Testis (tissue), 3 donors: ENCODE data around the gene UBR3. TPM values are rescaled to one million over a fixed set of nuclear protein-coding genes. Genes with fewer than 3 reads are reported as not detected.

Source experiments
- DNase-seq: peaks from one replicate; pipeline ENCODE4 v3.0.0-alpha.2; 2019
- H3K27ac ChIP-seq, 2 donors: fragments of 200-600 bp; sonication (generic); one replicate each; pipeline ENCODE4 v1.5.1; 2019
- H3K27me3 ChIP-seq: fragments of 200-600 bp; sonication (generic); one replicate; pipeline ENCODE4 v1.5.1; 2019
- H3K36me3 ChIP-seq: fragments of 200-600 bp; sonication (generic); one replicate; pipeline ENCODE4 v1.5.1; 2017; ENCODE audit warnings: low read depth; ENCODE audit errors: missing control alignments
- H3K4me1 ChIP-seq: fragments of 200-600 bp; sonication (generic); one replicate; pipeline ENCODE4 v1.5.1; 2019
- H3K4me3 ChIP-seq, 2 donors: fragments of 200-600 bp; sonication (generic); one replicate each; pipeline ENCODE4 v1.5.1; 2017 to 2019
- H3K9me3 ChIP-seq: fragments of 200-600 bp; sonication (generic); one replicate; pipeline ENCODE4 v1.5.1; 2017
- CTCF ChIP-seq, 3 experiments: fragments of 450-650 bp in 2 of 3; fragments of 200-600 bp in 1 of 3; sonication (generic) in 1 of 3; IDR thresholded peaks; one replicate each; pipeline ENCODE4 v1.5.1; 2016 to 2019; ENCODE audit warnings: antibody characterized with exemption in 3 of 3, mild to moderate bottlenecking in 2 of 3, moderate library complexity in 1 of 3
- POLR2A ChIP-seq: fragments of 450-650 bp; IDR thresholded peaks from one replicate; pipeline ENCODE4 v1.6.1; 2017; ENCODE audit warnings: antibody characterized with exemption, mild to moderate bottlenecking, moderate library complexity
- WGBS, 2 donors: methylation state at CpG; one replicate each; pipeline ENCODE4 v1.1.5; 2018; 5-methylcytosine and 5-hydroxymethylcytosine counted together
- intact Hi-C: fragments of 100-400 bp; cut with DNase I; formaldehyde crosslinking; loops from one replicate; pipeline ENCODE4 v1.15.1; 2023; ENCODE audit warnings: low total_unique reads
- polyA plus RNA-seq: library from polyadenylated mRNA; stranded (reverse); fragments of 350-450 nt; fragmentation: Illumina TruSeq; extraction: RNeasy Lipid Tissue Mini Kit (QIAGEN cat#74804); gene quantifications from one replicate; pipeline ENCODE4 v1.2.3, GENCODE V29; 2014; ENCODE audit warnings: low read depth, low replicate concordance; ENCODE audit not compliant: insufficient read depth
- total RNA-seq, 2 donors: library from RNA; depleted of rRNA; stranded (reverse); fragments of >200 nt; gene quantifications; one replicate each; pipeline ENCODE4 v1.2.3, GENCODE V29; 2016

UBR3 gene
- total and polyA plus RNA-seq, 3 donors from 2014 or later, result 24.3 to 132 (median 122) TPM

- WGBS, 2 donors, result 74 to 84% methylated on average over 2 of the region's 2 CpGs
- intact Hi-C loops, result no loop called here
These were observed 260.1 kb downstream of the UBR3 start for GRCh38 chr2:170087413-170087793.

DNA sequence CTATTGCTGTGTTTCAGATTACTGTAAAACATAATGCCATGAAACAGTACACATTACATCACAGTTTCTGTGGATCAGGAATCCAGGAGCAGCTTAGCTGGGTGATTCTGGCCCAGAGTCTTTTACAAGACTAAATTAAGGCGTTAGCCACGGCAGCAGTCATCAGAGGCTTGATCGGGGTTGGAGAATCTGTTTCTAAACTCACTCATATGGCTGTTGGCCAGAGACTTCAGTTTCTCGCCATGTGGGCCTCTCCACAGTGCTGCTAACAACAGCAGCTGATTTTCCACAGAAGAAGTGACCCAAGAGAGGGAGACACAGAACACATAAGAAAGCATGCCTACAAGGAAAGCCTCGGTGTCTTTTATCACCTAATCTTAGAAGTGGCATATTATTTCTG lies 261.5 kb downstream of the UBR3 start:
- DNase-seq, result no peak
- H3K4me1 ChIP-seq, result peaks cover 11% of the 10 kb centered on the region
- intact Hi-C loops, result no loop called here
- H3K27ac ChIP-seq, result no peak overlapping the region
- no peak overlapping the region for H3K4me3 ChIP-seq
- no peak for TF ChIP-seq CTCF (IDR thresholded peaks at IDR 0.05)
- TF ChIP-seq POLR2A, result no peak
- H3K36me3 ChIP-seq, result no peaks in the 10 kb centered on the region
- WGBS, 2 donors, result 40 to 44% methylated on average over 5 of the region's 5 CpGs
- no peaks in the 10 kb centered on the region for H3K27me3 ChIP-seq
- H3K9me3 ChIP-seq, result no peaks in the 10 kb centered on the region

More at GRCh38 chr2:170087413-170087793, 260.1 kb downstream of the UBR3 start:
- Histone ChIP-seq H3K4me1 (peaks cover 11% of the 10 kb centered on the region), H3K27ac (no peak overlapping the region), H3K27me3 (no peaks in the 10 kb centered on the region), H3K9me3 (no peaks in the 10 kb centered on the region), H3K4me3 (no peak overlapping the region), H3K36me3 (no peaks in the 10 kb centered on the region)
- no peak for DNase-seq
- TF ChIP-seq CTCF (IDR thresholded peaks at IDR 0.05) (no peak), POLR2A (no peak)

DNA sequence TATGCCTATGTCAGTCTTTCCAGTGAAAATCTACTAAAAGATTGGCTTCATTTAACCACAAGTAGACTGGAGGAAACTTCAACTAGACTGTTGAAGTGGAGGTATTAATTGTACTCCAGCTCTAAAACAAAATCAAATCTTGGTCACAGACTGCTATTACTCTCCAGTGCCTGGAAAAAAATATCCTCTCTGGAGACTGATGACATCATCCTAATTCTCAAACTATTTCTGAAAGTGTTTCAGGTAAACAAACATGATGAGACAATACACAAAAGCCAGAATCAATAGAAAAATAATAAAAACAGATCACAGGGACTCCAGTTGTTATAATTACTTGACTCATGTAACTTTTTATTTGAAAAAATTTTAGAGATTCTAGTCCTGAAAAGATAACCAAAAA lies 263.0 kb downstream of the UBR3 start:
- no peaks in the 10 kb centered on the region for H3K36me3 ChIP-seq
- H3K9me3 ChIP-seq, result no peaks in the 10 kb centered on the region

DNA sequence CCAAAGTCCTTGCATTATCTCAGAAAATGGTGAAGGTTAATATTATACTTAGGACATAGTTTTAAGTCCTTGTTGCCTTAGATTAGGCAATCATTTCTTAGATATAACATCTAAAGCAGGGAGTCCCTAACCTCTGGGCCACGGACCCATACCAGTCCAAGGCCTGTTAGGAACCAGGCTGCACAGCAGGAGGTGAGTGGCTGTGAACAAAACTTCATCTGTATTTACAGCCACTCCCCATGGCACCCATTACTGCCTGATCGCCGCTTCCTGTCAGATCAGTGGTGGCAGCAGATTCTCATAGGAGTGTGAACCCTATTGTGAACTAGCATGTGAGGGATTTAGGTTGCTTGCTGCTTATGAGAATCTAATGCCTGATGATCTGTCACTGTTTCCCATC lies 264.2 kb downstream of the UBR3 start:
- no peaks in the 10 kb centered on the region for H3K27me3 ChIP-seq
- intact Hi-C loops, result no loop called here
- H3K9me3 ChIP-seq, result no peaks in the 10 kb centered on the region
- TF ChIP-seq CTCF (IDR thresholded peaks at IDR 0.05), result no peak
- no peak for TF ChIP-seq POLR2A
- peaks cover 11% of the 10 kb centered on the region for H3K4me1 ChIP-seq
- 91 to 97% methylated on average over 3 of the region's 3 CpGs for WGBS, 2 donors
- no peak overlapping the region for H3K27ac ChIP-seq
- DNase-seq, result no peak
- no peaks in the 10 kb centered on the region for H3K36me3 ChIP-seq
- H3K4me3 ChIP-seq, result no peak overlapping the region

More for the DNA sequence above, 263.0 kb downstream of the UBR3 start:
- DNase-seq, result no peak
- no peaks in the 10 kb centered on the region for H3K27me3 ChIP-seq
- H3K4me3 ChIP-seq, result no peak overlapping the region
- TF ChIP-seq CTCF (IDR thresholded peaks at IDR 0.05) (no peak), POLR2A (no peak)
- intact Hi-C loops, result no loop called here
- no peak overlapping the region for H3K27ac ChIP-seq
- peaks cover 11% of the 10 kb centered on the region for H3K4me1 ChIP-seq

DNA sequence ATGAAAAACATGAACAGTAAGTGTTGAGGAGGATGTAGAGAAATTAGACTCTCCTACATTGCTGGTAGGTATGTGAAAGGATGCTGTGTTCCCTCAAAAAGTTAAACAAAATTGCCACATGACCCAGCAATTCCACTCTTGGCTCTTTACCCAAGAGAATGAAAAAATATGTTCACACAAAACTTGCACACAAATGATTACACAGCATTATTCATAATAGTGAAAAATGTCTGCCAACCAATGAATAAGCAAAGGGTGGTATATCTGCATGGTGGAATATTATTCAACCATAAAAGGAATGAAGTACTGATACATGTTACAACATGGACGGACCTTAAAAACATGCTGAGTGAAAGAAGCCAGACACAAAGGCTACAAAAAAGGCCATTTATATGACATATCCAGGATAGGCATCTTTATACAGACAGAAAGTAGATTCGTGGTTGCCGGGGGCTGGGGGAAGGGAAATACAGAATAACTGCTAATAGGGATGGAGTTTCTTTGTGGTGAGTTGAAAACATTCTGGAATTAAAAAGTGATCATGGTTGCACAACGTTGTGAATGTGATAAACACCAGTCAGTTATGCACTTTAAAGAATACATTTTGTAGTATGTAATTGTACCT lies 265.3 kb downstream of the UBR3 start:
- intact Hi-C loops, result no loop called here
- H3K36me3 ChIP-seq, result no peaks in the 10 kb centered on the region
- WGBS, 2 donors, result 74 to 87% methylated on average over 4 of the region's 4 CpGs
- no peaks in the 10 kb centered on the region for H3K9me3 ChIP-seq
- H3K4me3 ChIP-seq, result no peak overlapping the region
- TF ChIP-seq POLR2A, result no peak
- no peak for DNase-seq
- H3K4me1 ChIP-seq, result peaks cover 11% of the 10 kb centered on the region
- no peaks in the 10 kb centered on the region for H3K27me3 ChIP-seq
- H3K27ac ChIP-seq, result no peak overlapping the region
